Middle frontal gyrus (tissue), 1 donor: ENCODE data around the gene MYO16.
"Not testable (repeated sequence)": the region's sequence is repeated elsewhere in the genome, so short reads cannot be mapped to it uniquely, and the experiment has no call there.

Source experiments
- DNase-seq: peaks from one replicate; pipeline ENCODE4 v3.0.0-alpha.2; 2015; ENCODE audit warnings: low spot score; ENCODE audit errors: extremely low spot score

The MYO16 gene

DNA sequence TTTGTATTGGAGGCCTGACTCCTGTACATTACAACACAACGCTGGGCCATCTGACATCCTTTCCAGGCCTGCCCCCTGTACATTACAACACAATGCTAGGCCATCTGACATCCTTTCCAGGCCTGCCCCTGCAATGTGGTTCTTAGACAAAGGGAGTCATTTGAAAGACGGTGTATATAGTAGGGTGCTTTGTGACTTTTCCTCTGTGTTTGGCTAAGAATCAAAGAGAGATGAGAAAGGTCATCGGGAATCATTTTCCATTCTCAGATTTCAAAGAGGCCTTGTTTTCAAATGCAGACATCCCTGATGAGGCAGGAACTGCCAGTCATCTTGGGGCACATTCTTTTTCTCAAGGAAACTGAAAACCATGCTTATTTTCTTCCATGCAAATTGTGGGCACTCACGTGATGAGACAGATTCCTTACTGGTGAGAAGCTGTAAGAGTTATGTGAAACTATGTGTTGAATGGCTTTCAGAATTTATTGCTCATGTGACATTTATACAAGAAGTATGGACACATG is 551.6 kb downstream of the MYO16 start:
- no peak for DNase-seq

- DNase-seq = no peak
Measured at GRCh38 chr13:109182777-109183465, 553.5 kb downstream of the MYO16 start.

- no peak for DNase-seq
Measured at GRCh38 chr13:109191413-109191812, 562.0 kb downstream of the MYO16 start.

GRCh38 chr13:109192306-109192705 is 562.9 kb downstream of the MYO16 start:
- no peak for DNase-seq

- DNase-seq = no peak
Measured at GRCh38 chr13:109196948-109197347, 567.5 kb downstream of the MYO16 start.

GRCh38 chr13:109198585-109198984 is 569.2 kb downstream of the MYO16 start:
- DNase-seq = no peak

GRCh38 chr13:109199280-109199679 is 569.9 kb downstream of the MYO16 start:
- DNase-seq = no peak

DNA sequence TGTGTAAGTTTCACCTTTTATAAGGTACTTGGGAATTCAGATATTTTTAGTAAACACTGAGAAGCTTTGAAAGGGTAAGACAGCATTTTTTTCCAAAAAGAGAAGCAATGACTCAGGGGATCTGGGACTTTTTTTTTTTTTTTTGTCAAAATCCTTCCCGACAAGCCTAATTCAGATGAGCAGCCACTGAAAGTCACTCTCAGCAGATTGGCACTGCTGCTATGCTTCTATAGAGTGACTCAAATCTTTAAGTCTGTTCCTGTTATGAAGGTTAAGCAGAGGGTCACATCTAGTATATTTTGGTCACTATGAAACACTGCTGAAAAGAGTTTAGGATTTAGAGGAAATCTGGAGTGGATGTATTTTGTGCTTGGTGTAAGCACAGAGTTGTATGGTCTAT is 571.1 kb downstream of the MYO16 start:
- no peak for DNase-seq

- no peak for DNase-seq
Measured at GRCh38 chr13:109203587-109203986, 574.2 kb downstream of the MYO16 start.

DNA sequence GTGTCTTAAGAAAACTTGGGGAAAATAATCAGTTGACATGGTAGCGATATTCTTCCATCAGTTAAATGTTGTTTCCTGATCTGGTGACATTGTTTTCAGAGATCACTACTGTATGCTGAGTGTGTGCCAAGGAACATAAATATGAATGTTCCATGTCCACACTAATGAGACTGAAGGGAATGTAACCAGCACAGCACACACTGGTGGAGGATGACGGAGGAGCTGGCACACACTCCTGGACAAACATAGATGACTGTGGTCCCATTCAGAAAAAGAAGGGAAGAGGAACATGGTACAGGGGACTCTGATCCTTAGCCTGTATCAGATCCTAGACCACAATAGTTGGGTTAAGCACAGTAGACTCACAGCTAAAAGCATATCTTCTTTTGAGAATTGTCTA is 574.8 kb downstream of the MYO16 start:
- no peak for DNase-seq

GRCh38 chr13:109204657-109205056 is 575.2 kb downstream of the MYO16 start:
- DNase-seq = no peak

- no peak for DNase-seq
Measured at GRCh38 chr13:109205315-109205714, 575.9 kb downstream of the MYO16 start.

DNA sequence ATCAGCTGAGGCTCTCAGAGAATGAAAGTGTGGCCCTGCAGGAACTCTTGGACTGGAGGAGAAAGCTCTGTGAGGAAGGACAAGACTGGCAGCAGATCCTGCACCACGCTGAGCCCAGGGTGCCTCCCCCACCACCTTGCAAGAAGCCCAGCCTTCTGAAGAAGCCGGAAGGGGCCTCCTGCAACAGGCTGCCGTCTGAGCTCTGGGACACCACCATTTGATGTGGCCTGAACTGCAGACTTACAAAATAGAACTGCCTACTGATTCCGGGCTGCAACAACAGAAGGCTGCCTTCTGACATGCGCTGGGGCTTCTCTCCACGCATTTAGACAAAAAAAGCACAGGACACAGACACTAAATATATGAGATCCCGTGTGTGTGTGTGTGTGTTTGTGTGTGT is 577.2 kb downstream of the MYO16 start:
- DNase-seq = no peak

GRCh38 chr13:109207622-109208021 is 578.2 kb downstream of the MYO16 start:
- DNase-seq = no peak

DNA sequence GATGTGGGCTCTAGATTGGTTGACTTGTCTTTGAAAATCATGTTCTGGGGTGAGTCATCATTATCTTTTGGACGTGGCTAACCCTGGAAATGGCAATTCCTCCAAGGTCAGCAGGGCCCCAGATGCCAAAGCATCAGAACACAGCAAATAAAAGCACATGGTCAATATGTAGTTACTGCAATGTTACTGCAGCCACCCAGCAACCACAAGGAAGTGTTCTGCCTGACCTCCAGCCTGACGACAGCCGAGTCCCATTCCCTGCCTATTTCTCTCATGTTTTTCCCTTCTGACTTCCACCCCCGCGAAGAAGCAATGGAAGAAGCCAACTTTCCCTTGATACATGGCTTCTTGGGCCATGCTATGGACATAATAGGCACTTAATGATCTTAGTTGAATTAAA is 579.1 kb downstream of the MYO16 start:
- no peak for DNase-seq

GRCh38 chr13:109209526-109209925 is 580.1 kb downstream of the MYO16 start:
- no peak for DNase-seq

- DNase-seq = no peak
Measured at GRCh38 chr13:109211616-109212015, 582.2 kb downstream of the MYO16 start.

GRCh38 chr13:109212650-109213049 is 583.2 kb downstream of the MYO16 start:
- DNase-seq = no peak

DNA sequence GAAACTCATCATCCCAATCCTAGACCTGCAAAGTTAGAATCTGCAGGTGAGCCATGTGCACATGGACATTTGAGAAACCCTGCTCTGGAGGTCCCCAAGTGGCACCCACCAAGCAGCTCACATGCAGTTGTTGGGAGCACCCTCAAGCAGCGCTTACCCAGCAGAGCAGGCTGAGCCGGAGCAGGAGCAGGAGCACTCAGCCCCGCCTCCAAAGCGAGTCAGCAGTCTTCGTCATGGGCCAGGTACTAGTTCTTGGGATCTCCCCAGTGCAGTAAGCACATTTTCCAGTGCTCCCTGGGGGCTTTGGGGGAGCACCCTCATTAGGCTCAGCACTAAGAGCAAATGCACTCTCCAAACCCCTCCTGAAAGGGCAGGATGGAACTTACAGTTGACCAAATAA is 584.3 kb downstream of the MYO16 start:
- DNase-seq = no peak

GRCh38 chr13:109214393-109214792 is 585.0 kb downstream of the MYO16 start:
- no peak for DNase-seq

- DNase-seq = no peak
Measured at GRCh38 chr13:109215377-109215776, 586.0 kb downstream of the MYO16 start.

DNA sequence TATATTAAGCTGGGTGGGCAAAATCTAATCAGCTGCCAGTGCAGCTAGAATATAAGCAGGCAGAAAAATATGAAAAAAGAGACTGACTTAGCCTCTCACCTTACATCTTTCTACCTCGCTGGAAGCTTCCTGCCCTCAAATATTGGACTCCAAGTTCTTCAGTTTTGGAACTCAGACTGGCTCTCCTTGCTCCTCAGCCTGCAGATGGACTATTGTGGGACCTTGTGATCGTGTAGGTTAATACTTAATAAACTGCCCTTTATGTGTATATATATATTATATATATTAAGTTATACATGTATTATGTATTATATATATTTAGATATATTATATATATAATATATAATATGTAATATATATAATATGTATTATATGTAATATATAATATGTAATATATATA is 588.1 kb downstream of the MYO16 start:
- DNase-seq = not testable (repeated sequence)

DNA sequence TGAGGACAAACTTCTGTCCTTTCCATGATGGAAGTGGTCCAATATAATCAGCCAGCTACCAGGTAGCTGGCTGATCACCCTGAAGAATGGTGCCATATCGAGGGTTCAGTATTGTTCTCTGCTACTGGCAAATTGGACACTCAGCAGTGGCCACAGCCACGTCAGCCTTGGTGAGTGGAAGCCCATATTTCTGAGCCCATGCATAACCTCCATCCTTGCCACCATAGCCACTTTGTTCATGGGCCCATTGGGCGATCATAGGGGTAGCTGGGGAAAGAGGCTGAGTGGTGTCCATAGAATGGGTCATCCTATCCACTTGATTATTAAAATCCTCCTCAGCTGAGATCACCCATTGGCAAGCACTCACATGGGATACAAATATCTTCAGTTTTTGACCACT is 591.2 kb downstream of the MYO16 start:
- no peak for DNase-seq

DNA sequence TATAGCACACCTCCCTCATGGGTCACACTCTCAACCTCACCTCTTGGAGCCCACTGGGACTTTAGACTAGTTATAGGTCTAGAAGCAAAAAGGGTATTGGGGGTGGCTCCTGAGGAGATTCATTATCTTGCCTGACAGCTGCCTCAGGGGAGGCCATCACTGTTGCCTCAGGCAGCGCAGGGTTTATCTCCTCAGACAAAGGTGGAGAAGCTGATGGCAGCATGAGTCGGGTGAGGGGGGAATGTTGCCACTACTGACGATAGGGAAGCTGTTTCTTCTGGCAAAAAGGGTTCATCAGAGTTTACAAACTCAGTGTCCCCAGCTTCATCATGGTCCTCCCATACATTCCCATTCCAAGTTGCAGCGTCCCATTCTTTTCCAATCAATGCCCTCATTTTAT is 594.6 kb downstream of the MYO16 start:
- DNase-seq = no peak
